Progenitor cell of endocrine pancreas (in vitro differentiated cells): Measurements from ENCODE around the gene CCDC92B. TPM values are rescaled to one million over a fixed set of nuclear protein-coding genes. Genes with fewer than 3 reads are reported as not detected.

ENCODE experiments used
- DNase-seq: peaks from one replicate; pipeline ENCODE4 v3.0.0; 2021; ENCODE audit warnings: low spot score; ENCODE audit not compliant: unreplicated experiment
- H3K27ac Mint-ChIP-seq: 2 replicates; pipeline ENCODE4 v1.8.0; 2021; ENCODE audit warnings: mild to moderate bottlenecking, moderate library complexity, mixed read lengths
- H3K27me3 Mint-ChIP-seq: 2 replicates; pipeline ENCODE4 v1.8.0; 2021; ENCODE audit warnings: mixed read lengths
- H3K36me3 Mint-ChIP-seq: 2 replicates; pipeline ENCODE4 v1.8.0; 2022; ENCODE audit warnings: mixed read lengths; ENCODE audit not compliant: insufficient read depth
- H3K4me1 Mint-ChIP-seq: 2 replicates; pipeline ENCODE4 v1.8.0; 2021; ENCODE audit warnings: low read depth, mixed read lengths
- H3K4me3 Mint-ChIP-seq: 2 replicates; pipeline ENCODE4 v1.8.0; 2021; ENCODE audit warnings: low read depth, mild to moderate bottlenecking, moderate library complexity, mixed read lengths
- H3K9me3 Mint-ChIP-seq: 2 replicates; pipeline ENCODE4 v1.8.0; 2021; ENCODE audit warnings: low read depth, mixed read lengths
- long read RNA-seq: library from polyadenylated mRNA; unstranded; transcript quantifications from one replicate; pipeline ENCODE4 v2.0.0, GENCODE V29; 2020
- total RNA-seq: library from RNA; stranded (reverse); gene quantifications from 2 replicates; pipeline ENCODE4 v1.2.1, GENCODE V29; 2021
- TF ChIP-seq, protein P1 (sequence below): fragments of 200-600 bp; sonication (generic); IDR thresholded peaks from one replicate; pipeline ENCODE4 v1.5.0; 2021; ENCODE audit warnings: antibody characterized with exemption, mild to moderate bottlenecking; ENCODE audit not compliant: unreplicated experiment

The CCDC92B gene
- total RNA-seq = 0.87 and 1.3 TPM in 2 replicates
- long read RNA-seq = 0 reads

DNA sequence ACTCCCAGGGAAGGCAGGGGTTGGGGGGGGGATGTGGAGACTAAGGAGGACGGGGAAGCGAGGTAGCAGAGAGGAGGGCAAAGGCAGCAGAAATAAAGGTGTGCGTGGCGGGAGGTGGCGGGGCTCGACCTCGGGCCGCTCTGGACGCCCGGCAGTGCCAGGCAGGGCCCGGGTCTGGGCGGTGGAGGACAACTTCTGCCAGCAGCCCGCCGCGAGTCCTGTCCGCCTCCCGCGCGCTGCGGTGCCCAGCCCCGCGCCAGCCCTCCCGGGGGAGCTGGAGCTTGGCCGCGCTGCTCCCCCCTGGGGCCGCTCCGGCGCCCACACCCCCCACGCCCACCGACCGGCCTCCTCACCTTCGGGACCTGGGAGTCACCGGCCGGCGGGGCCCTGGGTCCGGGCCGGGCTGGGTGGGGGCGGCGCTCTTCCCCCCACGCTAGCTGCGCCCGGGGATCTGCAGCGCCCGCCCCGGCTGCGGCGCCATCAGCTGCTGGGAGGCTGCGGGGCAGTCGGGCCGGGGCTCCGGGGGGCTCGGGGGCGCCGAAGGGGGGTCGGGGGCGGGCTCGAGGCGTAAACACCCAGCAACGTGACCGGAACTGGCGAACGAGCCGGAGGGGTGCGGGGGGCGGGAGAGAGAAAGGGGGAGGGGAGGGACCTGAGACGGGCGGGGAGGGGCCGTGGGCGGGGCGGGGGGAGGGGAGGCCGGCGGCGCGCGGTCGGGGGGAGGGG, at the start of gene CCDC92B:
Gene CCDC92B, minus strand, starts transcription at position 595 of the 726 bp plus-strand sequence. CDS start 14,507 bp downstream, outside the sequence.
- Mint-ChIP-seq H3K4me1 (peaks cover 9% of the 10 kb centered on the region), H3K9me3 (no peaks in the 10 kb centered on the region), H3K27me3 (peaks cover 62% of the 10 kb centered on the region), H3K4me3 (peak within 1 kb of the TSS; percentile 42), H3K36me3 (no peaks in the 10 kb centered on the region), H3K27ac (no peak within 1 kb of the TSS)
- TF ChIP-seq, protein P1, sequence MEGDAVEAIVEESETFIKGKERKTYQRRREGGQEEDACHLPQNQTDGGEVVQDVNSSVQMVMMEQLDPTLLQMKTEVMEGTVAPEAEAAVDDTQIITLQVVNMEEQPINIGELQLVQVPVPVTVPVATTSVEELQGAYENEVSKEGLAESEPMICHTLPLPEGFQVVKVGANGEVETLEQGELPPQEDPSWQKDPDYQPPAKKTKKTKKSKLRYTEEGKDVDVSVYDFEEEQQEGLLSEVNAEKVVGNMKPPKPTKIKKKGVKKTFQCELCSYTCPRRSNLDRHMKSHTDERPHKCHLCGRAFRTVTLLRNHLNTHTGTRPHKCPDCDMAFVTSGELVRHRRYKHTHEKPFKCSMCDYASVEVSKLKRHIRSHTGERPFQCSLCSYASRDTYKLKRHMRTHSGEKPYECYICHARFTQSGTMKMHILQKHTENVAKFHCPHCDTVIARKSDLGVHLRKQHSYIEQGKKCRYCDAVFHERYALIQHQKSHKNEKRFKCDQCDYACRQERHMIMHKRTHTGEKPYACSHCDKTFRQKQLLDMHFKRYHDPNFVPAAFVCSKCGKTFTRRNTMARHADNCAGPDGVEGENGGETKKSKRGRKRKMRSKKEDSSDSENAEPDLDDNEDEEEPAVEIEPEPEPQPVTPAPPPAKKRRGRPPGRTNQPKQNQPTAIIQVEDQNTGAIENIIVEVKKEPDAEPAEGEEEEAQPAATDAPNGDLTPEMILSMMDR = no peak
- no peak for DNase-seq

DNA sequence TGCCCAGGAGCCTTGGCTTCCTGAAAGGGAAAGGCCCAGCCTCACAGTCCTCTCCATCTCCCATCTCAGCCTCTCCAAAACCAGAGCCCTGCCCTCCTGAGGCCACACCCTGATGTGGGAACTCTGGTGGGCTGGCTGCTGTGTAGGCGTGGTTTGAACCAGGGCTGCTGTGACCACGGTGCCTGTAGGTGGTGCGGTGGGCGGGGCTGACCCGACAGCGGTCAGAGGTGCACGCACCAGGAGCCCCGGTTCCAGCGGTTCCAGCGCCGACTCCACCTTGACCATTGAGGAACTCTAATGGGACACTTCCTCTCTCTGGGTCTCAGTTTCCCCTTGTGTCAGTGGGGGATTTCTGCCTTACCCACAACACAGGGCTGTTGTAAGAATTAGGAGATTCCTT, 49.2 kb upstream of the CCDC92B start:
- DNase-seq = no peak
- Mint-ChIP-seq H3K36me3 (no peaks in the 10 kb centered on the region), H3K4me3 (no peak overlapping the region), H3K27ac (no peak overlapping the region), H3K9me3 (no peaks in the 10 kb centered on the region), H3K27me3 (peaks cover 12% of the 10 kb centered on the region), H3K4me1 (no peaks in the 10 kb centered on the region)
- TF ChIP-seq, protein P1 = no peak

DNA sequence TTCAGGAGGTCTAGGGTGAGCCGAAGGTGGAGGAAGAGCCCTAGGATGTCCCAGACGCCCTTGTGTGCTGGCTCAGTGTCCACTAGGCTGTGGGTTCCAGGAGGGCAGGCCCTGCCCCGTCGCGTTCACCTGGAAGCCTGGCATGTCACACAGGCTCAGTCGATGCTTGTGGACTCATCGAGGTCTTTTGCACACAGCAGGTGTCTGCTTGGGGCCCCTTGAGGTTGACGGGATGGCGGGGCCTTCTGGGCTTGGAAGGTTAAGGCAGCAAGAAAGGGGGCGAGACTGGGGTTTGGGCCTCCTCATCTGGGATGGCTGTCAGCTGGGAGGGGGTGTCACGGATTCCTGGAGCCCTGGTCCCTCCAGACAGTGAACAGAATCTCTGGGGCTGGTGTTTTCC, 48.7 kb upstream of the CCDC92B start:
- H3K9me3 Mint-ChIP-seq = no peaks in the 10 kb centered on the region
- no peaks in the 10 kb centered on the region for H3K4me1 Mint-ChIP-seq
- H3K36me3 Mint-ChIP-seq = no peaks in the 10 kb centered on the region
- peaks cover 12% of the 10 kb centered on the region for H3K27me3 Mint-ChIP-seq
- H3K4me3 Mint-ChIP-seq = no peak overlapping the region
- no peak overlapping the region for H3K27ac Mint-ChIP-seq
- no peak for DNase-seq
- TF ChIP-seq, protein P1 = no peak

DNA sequence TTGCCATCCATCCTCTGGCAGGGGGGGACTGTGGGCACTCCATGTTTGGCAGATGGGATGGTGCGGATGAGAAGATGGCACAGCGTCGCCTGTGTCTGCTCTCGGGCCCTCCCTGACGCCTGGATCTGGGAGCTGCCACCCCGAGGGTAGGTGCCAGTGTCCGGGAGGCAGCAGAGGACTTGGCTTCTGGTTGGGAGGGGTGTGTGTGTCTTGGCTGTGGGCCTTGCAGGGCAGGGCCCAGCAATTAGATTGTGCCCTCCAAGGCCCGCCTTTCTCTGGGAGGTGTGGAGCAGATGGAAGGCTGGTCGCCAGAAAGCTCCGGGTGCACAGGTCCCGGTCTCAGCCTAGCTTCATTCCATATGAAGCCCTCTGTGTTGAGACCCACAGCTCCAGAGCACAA, 48.2 kb upstream of the CCDC92B start:
- H3K4me3 Mint-ChIP-seq = no peak overlapping the region
- TF ChIP-seq, protein P1 = no peak
- no peaks in the 10 kb centered on the region for H3K9me3 Mint-ChIP-seq
- no peak overlapping the region for H3K27ac Mint-ChIP-seq
- peaks cover 12% of the 10 kb centered on the region for H3K27me3 Mint-ChIP-seq
- no peaks in the 10 kb centered on the region for H3K36me3 Mint-ChIP-seq
- no peak for DNase-seq
- no peaks in the 10 kb centered on the region for H3K4me1 Mint-ChIP-seq

DNA sequence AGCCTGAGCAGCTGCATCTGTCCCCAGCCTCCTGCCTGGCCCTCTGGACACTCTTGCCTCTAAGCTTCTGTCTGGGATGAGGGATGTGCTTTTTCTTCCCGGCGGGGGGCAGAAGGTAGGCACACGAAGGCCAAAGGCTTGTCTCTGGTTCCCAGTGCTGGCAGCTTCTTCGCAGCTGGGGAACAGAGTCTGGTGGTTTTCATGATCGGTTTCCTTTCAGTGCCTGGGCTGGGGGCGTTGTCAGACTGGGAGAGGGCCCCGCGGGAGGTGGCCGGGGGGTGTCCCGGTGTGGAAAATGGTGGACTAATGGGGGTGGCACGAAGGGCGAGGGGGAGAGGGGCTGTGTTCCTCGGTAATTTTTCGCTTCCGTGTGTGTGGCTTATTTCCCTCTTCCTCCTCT, 47.8 kb upstream of the CCDC92B start:
- TF ChIP-seq, protein P1 = no peak
- Mint-ChIP-seq H3K4me3 (no peak overlapping the region), H3K36me3 (no peaks in the 10 kb centered on the region), H3K4me1 (no peaks in the 10 kb centered on the region), H3K27me3 (peaks cover 12% of the 10 kb centered on the region), H3K27ac (no peak overlapping the region), H3K9me3 (no peaks in the 10 kb centered on the region)
- no peak for DNase-seq
